Neural cell (in vitro differentiated cells): ENCODE results near the gene RABGEF1. TPM values are rescaled to one million over a fixed set of nuclear protein-coding genes. Genes with fewer than 3 reads are reported as not detected.

Experiments used
- H2AFZ ChIP-seq: fragments of 200-600, 300-800 bp; sonication (generic), shearing (Covaris generic); 2 replicates; pipeline ENCODE4 v1.6.0; 2014; ENCODE audit warnings: low read depth, mild to moderate bottlenecking, antibody characterized with exemption, low read length, moderate library complexity
- H3F3A ChIP-seq: fragments of 200-600 bp; shearing (Covaris generic); 2 replicates; pipeline ENCODE4 v1.6.1; 2016; ENCODE audit warnings: mild to moderate bottlenecking, moderate library complexity, mixed read lengths, antibody characterized with exemption, low read length; ENCODE audit not compliant: insufficient read depth, poor library complexity, severe bottlenecking
- H3K27ac ChIP-seq: fragments of 200-600, 300-800 bp; sonication (generic), shearing (Covaris generic); 2 replicates; pipeline ENCODE4 v1.5.1; 2014; ENCODE audit warnings: mild to moderate bottlenecking, low read length, moderate library complexity
- H3K27me3 ChIP-seq: fragments of 300-800, 200-600 bp; sonication (generic), shearing (Covaris generic); 2 replicates; pipeline ENCODE4 v1.6.0; 2014; ENCODE audit warnings: mild to moderate bottlenecking, low read depth, low read length, moderate library complexity; ENCODE audit not compliant: insufficient read depth
- H3K36me3 ChIP-seq: fragments of 300-800, 200-600 bp; sonication (generic), shearing (Covaris generic); 2 replicates; pipeline ENCODE4 v1.5.1; 2014; ENCODE audit warnings: mild to moderate bottlenecking, antibody characterized with exemption, low read length, moderate library complexity; ENCODE audit not compliant: insufficient read depth
- H3K4me2 ChIP-seq: fragments of 300-800, 200-600 bp; sonication (generic), shearing (Covaris generic); 2 replicates; pipeline ENCODE4 v1.6.0; 2014; ENCODE audit warnings: mild to moderate bottlenecking, low read length
- H3K4me3 ChIP-seq: fragments of 300-800, 200-600 bp; sonication (generic), shearing (Covaris generic); 2 replicates; pipeline ENCODE4 v1.5.1; 2014; ENCODE audit warnings: mild to moderate bottlenecking, low read length, moderate library complexity
- H3K79me2 ChIP-seq: fragments of 200-600 bp; shearing (Covaris generic); replicated peaks from 2 replicates; pipeline ENCODE4 v1.6.0; 2014; ENCODE audit warnings: mild to moderate bottlenecking, low read length, moderate library complexity; ENCODE audit not compliant: insufficient read depth
- H3K9ac ChIP-seq: fragments of 300-800, 200-600 bp; sonication (generic), shearing (Covaris generic); 2 replicates; pipeline ENCODE4 v1.6.1; 2016; ENCODE audit warnings: mild to moderate bottlenecking, low read length, mixed read lengths
- H3K9me2 ChIP-seq: fragments of 200-600 bp; shearing (Covaris generic); 2 replicates; pipeline ENCODE4 v1.6.1; 2016; ENCODE audit warnings: mild to moderate bottlenecking, low read length, mixed read lengths; ENCODE audit not compliant: insufficient read depth
- H3K9me3 ChIP-seq: fragments of 200-600, 300-800 bp; sonication (generic), shearing (Covaris generic); 2 replicates; pipeline ENCODE4 v1.6.1; 2016; ENCODE audit warnings: mild to moderate bottlenecking, mixed run types, low read length, moderate library complexity, mixed read lengths
- H4K20me1 ChIP-seq: fragments of 200-600 bp; shearing (Covaris generic); 2 replicates; pipeline ENCODE4 v1.6.1; 2016; ENCODE audit warnings: mild to moderate bottlenecking, mixed run types; ENCODE audit not compliant: insufficient read depth
- EP300 ChIP-seq: fragments of 450-650 bp; conservative IDR thresholded peaks from 2 replicates; pipeline ENCODE4 v1.6.1; 2014; ENCODE audit warnings: antibody characterized with exemption, mild to moderate bottlenecking, moderate library complexity; ENCODE audit not compliant: poor library complexity, severe bottlenecking
- EZH2 ChIP-seq: fragments of 200-600, 300-800 bp; shearing (Covaris generic), sonication (generic); IDR thresholded peaks from 2 replicates; pipeline ENCODE4 v1.6.1; 2014; ENCODE audit warnings: antibody characterized with exemption, low read length, borderline replicate concordance, mild to moderate bottlenecking; ENCODE audit not compliant: insufficient read depth, poor library complexity, severe bottlenecking
- MXI1 ChIP-seq: fragments of 450-650 bp; conservative IDR thresholded peaks from 2 replicates; pipeline ENCODE4 v1.6.1; 2014; ENCODE audit warnings: antibody characterized with exemption, mild to moderate bottlenecking; ENCODE audit not compliant: poor library complexity, severe bottlenecking
- POLR2AphosphoS5 ChIP-seq: IDR thresholded peaks from 2 replicates; pipeline ENCODE4 v1.6.1; 2012
- RAD21 ChIP-seq: fragments of 450-650 bp; conservative IDR thresholded peaks from 2 replicates; pipeline ENCODE4 v1.6.1; 2014; ENCODE audit warnings: antibody characterized with exemption, mild to moderate bottlenecking, moderate library complexity
- REST ChIP-seq: IDR thresholded peaks from 2 replicates; pipeline ENCODE4 v1.6.1; 2012; ENCODE audit warnings: borderline replicate concordance
- SMC3 ChIP-seq: fragments of 450-650 bp; conservative IDR thresholded peaks from 2 replicates; pipeline ENCODE4 v1.6.1; 2014; ENCODE audit warnings: antibody characterized with exemption, mild to moderate bottlenecking, moderate library complexity; ENCODE audit not compliant: poor library complexity
- TAF1 ChIP-seq: IDR thresholded peaks from 2 replicates; pipeline ENCODE4 v1.6.1; 2012; ENCODE audit warnings: low read depth
- polyA plus RNA-seq: library from polyadenylated mRNA; depleted of rRNA; stranded (reverse); fragments of >200 nt; gene quantifications from 2 replicates; pipeline ENCODE4 v1.2.3, GENCODE V29; 2014
- TF ChIP-seq, protein P1 (sequence below): fragments of 450-650 bp; IDR thresholded peaks from 2 replicates; pipeline ENCODE4 v1.5.1; 2014; ENCODE audit warnings: antibody characterized with exemption, mild to moderate bottlenecking, moderate library complexity; ENCODE audit not compliant: poor library complexity, severe bottlenecking

Gene RABGEF1
- polyA plus RNA-seq, 1 donor from 2014 or later: 34.8 TPM

DNA sequence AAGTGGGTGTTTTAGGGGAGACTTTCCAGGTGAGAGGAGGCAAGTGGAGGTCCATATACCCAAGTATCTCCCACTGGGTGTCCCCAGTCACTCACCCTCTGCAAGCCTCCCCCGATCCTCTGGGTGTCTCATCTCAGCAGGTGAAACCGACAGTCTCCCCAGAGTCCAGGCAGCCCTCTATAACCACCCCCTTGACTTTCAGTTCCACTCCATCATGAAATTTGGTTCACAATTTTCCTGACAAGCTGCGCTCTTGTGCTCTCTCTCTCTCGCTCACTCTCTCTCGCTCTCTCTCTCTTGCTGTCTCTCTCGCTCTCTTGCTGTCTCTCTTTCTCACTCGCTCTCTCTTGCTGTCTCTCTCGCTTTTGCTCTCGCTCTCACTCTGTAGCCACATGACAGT, 8.1 kb upstream of the RABGEF1 start:
- no peaks in the 10 kb centered on the region for H3K79me2 ChIP-seq
- H3K4me3 ChIP-seq: no peak overlapping the region
- no peak overlapping the region for H2AFZ ChIP-seq
- TF ChIP-seq, protein P1, sequence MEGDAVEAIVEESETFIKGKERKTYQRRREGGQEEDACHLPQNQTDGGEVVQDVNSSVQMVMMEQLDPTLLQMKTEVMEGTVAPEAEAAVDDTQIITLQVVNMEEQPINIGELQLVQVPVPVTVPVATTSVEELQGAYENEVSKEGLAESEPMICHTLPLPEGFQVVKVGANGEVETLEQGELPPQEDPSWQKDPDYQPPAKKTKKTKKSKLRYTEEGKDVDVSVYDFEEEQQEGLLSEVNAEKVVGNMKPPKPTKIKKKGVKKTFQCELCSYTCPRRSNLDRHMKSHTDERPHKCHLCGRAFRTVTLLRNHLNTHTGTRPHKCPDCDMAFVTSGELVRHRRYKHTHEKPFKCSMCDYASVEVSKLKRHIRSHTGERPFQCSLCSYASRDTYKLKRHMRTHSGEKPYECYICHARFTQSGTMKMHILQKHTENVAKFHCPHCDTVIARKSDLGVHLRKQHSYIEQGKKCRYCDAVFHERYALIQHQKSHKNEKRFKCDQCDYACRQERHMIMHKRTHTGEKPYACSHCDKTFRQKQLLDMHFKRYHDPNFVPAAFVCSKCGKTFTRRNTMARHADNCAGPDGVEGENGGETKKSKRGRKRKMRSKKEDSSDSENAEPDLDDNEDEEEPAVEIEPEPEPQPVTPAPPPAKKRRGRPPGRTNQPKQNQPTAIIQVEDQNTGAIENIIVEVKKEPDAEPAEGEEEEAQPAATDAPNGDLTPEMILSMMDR: no peak
- TF ChIP-seq TAF1 (no peak), EP300 (no peak), MXI1 (no peak), SMC3 (no peak)
- H3K9me2 ChIP-seq: no peaks in the 10 kb centered on the region
- no peaks in the 10 kb centered on the region for H3F3A ChIP-seq
- no peaks in the 10 kb centered on the region for H4K20me1 ChIP-seq
- H3K27ac ChIP-seq: no peak overlapping the region
- H3K27me3 ChIP-seq: no peaks in the 10 kb centered on the region
- H3K9ac ChIP-seq: no peak overlapping the region
- H3K4me2 ChIP-seq: no peak overlapping the region
- H3K9me3 ChIP-seq: no peaks in the 10 kb centered on the region
- no peaks in the 10 kb centered on the region for H3K36me3 ChIP-seq

DNA sequence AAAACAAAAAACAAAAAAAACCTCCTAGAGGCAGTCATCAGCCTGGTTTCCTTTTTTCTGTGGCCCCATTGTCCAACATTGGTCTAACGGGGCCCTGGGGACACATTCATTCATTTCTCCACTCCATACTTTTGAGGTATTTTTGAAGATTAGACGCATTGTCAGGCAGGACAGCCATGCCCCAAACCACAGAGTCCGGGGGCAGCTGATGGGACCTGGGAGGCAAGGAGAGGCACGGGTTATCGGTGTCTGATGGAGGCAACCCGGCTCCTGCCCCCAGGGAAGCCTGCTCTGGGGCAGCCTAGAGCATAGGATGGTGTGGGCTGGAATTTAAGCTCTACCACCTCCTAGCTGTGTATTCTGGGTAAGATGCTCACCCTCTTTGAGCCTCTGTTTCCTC, 6.5 kb upstream of the RABGEF1 start:
- H3K9ac ChIP-seq: no peak overlapping the region
- H2AFZ ChIP-seq: no peak overlapping the region
- TF ChIP-seq, protein P1: no peak
- TF ChIP-seq REST: no peak
- TF ChIP-seq RAD21: no peak
- no peak for TF ChIP-seq EP300
- no peak for TF ChIP-seq SMC3
- TF ChIP-seq TAF1: no peak
- no peak for TF ChIP-seq MXI1
- no peak for TF ChIP-seq EZH2
- TF ChIP-seq POLR2AphosphoS5: no peak
- no peaks in the 10 kb centered on the region for H3K9me3 ChIP-seq
- no peaks in the 10 kb centered on the region for H3K36me3 ChIP-seq
- no peaks in the 10 kb centered on the region for H3F3A ChIP-seq
- H3K9me2 ChIP-seq: no peaks in the 10 kb centered on the region
- no peak overlapping the region for H3K4me3 ChIP-seq
- no peaks in the 10 kb centered on the region for H4K20me1 ChIP-seq
- no peaks in the 10 kb centered on the region for H3K79me2 ChIP-seq
- H3K27me3 ChIP-seq: no peaks in the 10 kb centered on the region
- no peak overlapping the region for H3K4me2 ChIP-seq
- H3K27ac ChIP-seq: no peak overlapping the region
